Activated CD4-positive, CD25-positive, alpha-beta regulatory T cell treated with anti-CD3 and anti-CD28 coated beads, Interleukin-2, amount 50 U/mL, for 72 hours (primary cell): ENCODE results near the gene HMCN1.

Source experiments
- DNase-seq: peaks from one replicate; pipeline ENCODE4 v3.0.0; 2021

The HMCN1 gene

DNA sequence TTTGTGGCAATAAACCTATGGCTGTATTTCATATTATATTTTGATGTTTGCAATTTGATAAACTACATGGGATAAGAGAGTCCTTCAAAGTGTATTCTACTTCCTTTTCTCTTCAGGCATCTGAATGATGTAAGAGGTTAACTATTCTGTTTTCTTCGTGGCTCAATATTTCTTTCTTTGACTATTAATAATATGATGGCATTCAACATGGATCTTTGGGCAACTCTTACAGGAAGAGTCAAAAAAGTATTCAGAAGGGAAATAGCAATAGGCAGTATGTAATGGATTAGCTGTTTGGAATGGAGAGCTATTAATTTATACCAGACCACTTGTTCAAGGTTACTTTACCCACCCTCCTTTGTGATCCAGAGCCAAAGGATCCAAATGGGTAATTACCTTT is 74.4 kb downstream of the HMCN1 start:
- DNase-seq: no peak

DNA sequence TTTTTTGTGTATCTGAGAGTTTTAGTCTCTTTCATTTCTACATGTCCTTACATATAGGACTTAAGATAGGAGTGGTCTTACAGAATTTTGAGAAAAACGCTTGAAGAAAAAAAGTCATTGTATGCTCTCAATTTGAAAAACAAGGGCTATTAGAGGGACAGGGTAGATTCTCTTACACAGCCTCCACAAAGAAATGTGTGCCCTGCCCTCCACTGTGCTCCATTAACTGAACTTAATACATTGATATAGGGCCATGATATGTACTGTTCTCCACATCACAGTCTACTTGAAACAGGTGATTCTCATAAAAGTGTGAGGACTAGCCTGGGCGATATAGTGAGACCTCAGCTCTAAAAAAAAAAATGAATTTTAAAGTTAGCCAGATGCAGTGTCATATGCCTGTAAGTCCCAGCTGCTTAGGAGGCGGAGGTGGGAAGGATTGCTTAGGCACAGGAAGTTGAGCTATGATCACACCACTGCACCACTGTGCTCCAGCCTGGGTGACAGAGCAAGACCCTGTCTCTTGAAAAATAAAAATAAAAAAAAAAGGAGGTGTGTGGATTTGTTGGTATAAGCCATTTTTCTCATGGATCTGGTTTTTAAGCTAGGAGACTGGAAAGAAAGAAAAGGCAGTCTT is 77.0 kb downstream of the HMCN1 start:
- DNase-seq: no peak

GRCh38 chr1:185812934-185813333 is 78.7 kb downstream of the HMCN1 start:
- no peak for DNase-seq

DNA sequence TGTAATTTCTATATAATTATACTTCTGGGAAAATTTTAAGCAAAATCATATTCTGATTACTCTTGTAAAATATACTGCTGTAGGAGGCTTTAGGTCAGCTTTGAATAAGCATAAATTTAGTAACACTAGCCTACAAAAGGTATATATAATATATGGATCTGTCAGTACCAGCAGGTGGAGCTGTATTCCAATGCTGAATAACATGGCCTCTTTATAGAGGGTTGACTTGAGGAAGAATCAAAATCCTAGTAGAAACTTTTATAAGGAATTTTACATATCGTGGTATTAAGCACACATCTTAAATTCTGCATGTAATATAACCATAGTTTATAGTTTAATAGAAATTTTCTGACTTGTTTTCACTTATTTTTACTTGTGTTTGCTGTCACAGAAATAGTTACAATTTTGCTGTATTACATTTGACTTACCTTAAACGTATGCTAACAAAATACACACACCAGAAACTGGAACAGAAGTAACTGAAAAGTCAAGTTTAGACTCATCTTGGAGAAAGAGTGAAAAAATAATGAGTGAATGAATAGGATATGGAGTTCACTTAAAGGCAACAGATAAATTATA is 79.3 kb downstream of the HMCN1 start:
- no peak for DNase-seq

DNA sequence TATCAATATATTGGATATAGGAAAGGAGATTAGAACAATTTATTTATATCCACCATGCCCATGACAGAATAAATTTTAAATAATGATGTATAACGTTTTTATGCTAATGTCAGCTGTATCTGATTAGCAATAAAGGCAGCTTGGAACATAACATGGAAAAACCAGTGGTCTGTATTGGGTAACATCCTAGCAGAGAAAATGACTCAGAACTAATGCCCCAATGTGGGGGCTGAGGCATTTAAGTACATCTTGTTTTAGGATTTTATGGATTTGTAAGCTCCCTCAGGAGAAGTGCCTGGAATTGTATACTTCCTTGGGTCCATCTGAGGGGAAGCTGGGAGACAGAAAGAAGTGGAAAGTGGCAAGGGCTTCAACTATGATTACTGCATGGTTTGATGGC is 82.3 kb downstream of the HMCN1 start:
- no peak for DNase-seq

GRCh38 chr1:185819798-185820197 is 85.6 kb downstream of the HMCN1 start:
- no peak for DNase-seq

DNA sequence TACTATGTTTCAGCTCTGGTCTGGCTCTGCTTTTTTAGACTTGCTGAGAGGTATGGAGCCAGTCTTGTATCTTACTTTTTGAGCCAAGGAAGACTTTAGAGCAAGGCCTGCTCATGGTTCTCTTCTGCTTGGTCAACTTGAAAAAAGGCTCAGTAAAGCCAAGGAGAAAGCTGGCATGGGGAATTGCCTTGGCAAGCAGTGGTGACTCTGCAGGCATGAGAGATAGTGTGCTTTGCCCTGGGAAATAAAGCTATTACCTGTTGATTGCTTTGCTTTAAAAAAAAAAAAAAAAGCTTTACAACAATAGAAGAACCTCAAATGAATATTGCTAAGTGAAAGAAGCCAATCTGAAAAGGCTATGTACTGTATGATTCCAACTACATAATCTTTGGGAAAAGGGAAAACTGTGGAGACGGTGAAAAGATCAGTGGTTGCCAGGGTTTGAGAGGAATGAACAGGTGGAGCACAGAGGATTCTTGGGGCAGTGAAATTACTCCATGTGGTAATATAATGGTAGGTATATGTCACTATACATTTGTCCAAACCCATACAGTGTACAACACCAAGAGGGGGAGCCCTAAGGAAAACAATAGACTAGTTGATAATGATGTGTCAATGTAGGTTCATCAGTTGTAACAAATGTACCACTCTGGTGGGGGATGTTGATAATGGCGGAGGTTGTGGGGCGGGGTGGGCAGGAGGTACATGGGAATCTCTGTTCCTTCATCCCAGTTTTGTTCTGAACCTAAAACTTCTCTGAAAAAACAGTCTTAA is 87.6 kb downstream of the HMCN1 start:
- no peak for DNase-seq

DNA sequence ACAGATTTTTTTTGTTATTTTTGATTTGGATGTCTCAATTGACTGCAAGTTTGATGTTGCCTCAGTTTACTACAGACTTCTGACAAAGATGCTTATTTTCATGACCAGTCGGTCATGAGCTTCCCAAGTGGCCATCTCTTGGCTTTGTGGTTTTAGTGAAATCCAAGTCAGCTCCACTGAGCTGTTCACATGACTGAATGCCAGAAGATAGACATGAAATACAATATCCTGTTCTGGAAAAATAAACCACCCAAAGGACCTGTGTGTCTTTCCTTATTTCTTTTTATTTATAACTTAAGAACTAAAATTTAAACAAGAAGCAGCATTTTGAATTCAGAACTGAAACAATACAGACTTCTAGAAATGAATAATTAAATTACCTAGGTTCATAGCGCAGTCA is 89.3 kb downstream of the HMCN1 start:
- no peak for DNase-seq

DNA sequence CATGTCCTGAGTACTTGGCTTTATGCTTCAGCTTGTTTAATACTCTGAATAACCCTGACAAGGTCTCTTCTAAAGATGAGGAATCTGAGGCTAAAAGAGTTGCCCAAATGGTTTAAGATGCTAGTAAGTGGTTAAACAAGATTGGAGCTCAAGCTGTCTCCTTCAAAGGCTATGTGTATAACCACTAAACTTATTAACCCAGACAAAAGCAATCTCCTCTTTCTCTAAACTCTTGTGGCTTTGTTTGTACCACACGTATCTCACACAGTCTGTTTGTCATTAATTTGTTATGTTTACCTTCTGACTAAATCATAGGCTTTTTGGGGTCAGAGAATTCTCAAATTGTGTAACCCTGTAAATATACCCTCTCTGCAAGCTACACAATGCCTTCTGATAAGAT is 89.9 kb downstream of the HMCN1 start:
- DNase-seq: no peak

GRCh38 chr1:185825556-185825955 is 91.4 kb downstream of the HMCN1 start:
- no peak for DNase-seq

GRCh38 chr1:185834371-185834905 is 100.2 kb downstream of the HMCN1 start:
- no peak for DNase-seq

DNA sequence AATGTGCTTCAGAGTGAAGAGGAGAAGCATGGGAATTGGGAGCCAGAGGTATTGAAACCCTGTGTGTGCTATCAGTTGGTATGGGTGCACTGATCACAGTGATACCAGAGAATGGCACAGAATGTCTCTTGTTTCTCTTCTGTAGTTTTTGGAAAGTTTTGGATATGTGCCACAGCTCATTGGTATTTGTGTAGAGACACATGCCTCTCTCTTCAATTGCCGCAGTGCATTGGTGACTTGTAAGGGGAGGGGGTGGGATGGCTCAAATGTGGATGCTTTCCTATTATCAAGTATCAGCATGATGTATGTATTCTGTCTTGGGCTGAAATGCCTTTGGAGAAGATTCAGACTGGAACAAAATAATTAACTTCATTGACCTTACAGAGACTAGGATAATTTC is 101.0 kb downstream of the HMCN1 start:
- no peak for DNase-seq

- no peak for DNase-seq
These were observed 103.5 kb downstream of the HMCN1 start for GRCh38 chr1:185837711-185838110.

DNA sequence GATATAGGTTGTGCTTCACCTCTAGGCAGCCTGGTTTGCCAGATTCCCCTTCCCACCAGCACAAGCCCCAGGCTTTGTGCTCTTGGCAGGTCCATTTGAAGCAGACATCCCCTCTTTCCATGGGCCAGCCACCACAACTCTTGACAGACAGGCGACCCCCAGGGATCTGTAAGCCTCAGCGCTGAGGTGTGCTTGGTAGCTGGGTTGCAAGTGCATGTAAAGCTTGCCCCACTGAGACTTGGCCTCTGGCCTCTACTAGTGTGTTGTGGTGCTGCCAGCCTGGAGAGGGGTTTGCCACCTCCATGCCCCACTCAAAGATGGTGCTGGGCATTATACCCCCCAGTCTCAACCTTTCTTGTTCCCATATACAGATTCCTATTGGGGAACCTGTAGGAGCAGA is 103.9 kb downstream of the HMCN1 start:
- no peak for DNase-seq

DNA sequence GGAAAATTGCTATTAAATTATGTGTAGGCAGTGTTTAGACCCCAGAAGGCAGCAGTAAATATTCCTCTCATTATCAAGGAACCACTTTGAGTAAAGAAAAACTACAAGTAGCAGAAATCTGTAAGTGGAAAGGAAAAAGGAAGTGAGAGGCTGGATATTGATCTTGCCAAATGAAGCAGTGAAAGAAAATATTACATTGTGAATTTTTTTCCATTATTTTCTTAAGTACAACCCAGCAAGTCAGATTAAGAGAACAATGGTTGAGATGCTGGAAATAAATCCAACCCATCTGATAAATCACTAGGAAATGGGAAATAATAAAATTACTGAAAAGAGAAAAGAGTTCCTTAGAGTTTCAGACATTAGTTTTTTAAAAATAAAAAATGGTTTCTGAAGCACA is 106.7 kb downstream of the HMCN1 start:
- DNase-seq: no peak

GRCh38 chr1:185843297-185843869 is 109.2 kb downstream of the HMCN1 start:
- DNase-seq: no peak

- DNase-seq: no peak
These were observed 109.8 kb downstream of the HMCN1 start for GRCh38 chr1:185843986-185844385.

- DNase-seq: no peak
These were observed 112.7 kb downstream of the HMCN1 start for GRCh38 chr1:185846672-185847444.

DNA sequence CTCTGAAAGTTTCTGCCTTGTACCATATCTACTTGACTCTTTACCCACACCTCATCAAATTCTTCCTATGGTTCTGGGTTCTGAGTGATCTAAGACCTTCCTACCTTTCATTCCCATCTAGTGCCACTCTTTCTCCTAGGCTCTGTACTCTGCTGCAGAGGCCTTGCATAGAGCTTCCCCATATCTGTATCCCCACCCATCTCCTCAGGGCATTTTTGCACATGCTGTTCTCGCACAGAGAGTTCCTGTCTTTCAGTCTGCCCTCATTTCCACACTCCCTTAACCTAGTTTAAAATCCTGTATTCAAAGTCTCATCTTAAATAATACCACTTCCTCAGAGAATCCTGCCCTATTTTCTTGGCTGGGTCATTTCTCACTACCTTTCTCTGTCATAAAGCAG is 114.8 kb downstream of the HMCN1 start:
- DNase-seq: no peak

DNA sequence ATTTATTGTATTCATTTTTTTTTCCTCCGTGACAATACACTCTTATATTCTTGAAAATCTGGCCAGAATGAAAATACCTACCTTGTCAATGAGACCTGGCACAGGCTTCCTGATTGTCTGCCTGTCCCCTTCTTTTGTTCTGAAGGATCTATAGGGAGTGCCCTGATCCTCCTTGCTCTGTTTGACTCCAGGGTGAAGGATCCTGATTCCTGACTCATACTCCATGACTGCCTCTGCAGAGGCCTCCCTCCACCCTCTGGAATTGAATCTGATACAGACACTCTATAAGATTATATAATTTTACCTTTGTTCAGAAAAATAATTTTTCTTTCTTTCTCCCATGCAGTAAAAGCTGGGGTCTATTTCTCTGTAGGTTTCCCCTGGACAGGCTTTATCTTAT is 116.2 kb downstream of the HMCN1 start:
- DNase-seq: no peak

- DNase-seq: no peak
These were observed 119.5 kb downstream of the HMCN1 start for GRCh38 chr1:185853739-185854138.

- no peak for DNase-seq
These were observed 122.3 kb downstream of the HMCN1 start for GRCh38 chr1:185856482-185856881.

GRCh38 chr1:185857442-185857841 is 123.3 kb downstream of the HMCN1 start:
- no peak for DNase-seq
